K562 (cell line): ENCODE results near the gene LGR6. TPM values are rescaled to one million over a fixed set of nuclear protein-coding genes. Genes with fewer than 3 reads are reported as not detected.

Experiments
- COPS2 ChIP-seq: fragments of 450-650 bp; conservative IDR thresholded peaks from 2 replicates; pipeline ENCODE4 v1.6.1; 2016; ENCODE audit warnings: mild to moderate bottlenecking, moderate library complexity
- CREB3 ChIP-seq: fragments of 450-650 bp; conservative IDR thresholded peaks from 2 replicates; pipeline ENCODE4 v1.6.1; 2016; ENCODE audit warnings: missing genetic modification characterization, low read depth, mild to moderate bottlenecking, missing compliant biosample characterization, moderate library complexity
- CREB5 ChIP-seq: fragments of 250-450 bp; sonication (Bioruptor Pico); IDR thresholded peaks from 2 replicates; pipeline ENCODE4 v1.5.0; 2020; ENCODE audit warnings: mild to moderate bottlenecking
- ESRRB ChIP-seq: fragments of 250-450 bp; sonication (Bioruptor Pico); IDR thresholded peaks from 2 replicates; pipeline ENCODE4 v1.5.0; 2020; ENCODE audit warnings: mild to moderate bottlenecking, moderate library complexity, borderline replicate concordance
- FOXA3 ChIP-seq, 2 experiments: fragments of 450-650 bp in 1 of 2; sonication (generic) in 1 of 2; formaldehyde crosslinking; IDR thresholded peaks in 1 of 2; conservative IDR thresholded peaks in 1 of 2; 2 replicates each; pipeline versions ENCODE4 v1.4.0 to v1.8.0; 2020 to 2022; ENCODE audit warnings: mild to moderate bottlenecking in 2 of 2, missing genetic modification reagents in 1 of 2
- FOXJ2 ChIP-seq: fragments of 200-800 bp; sonication (Bioruptor generic); IDR thresholded peaks from 2 replicates; pipeline ENCODE4 v1.6.1; 2016; ENCODE audit warnings: missing genetic modification characterization, missing compliant biosample characterization
- FUS ChIP-seq: fragments of 200-400 bp; formaldehyde crosslinking; optimal IDR thresholded peaks from 2 replicates; pipeline ENCODE3; 2017; ENCODE audit warnings: low read depth, low read length
- IRF9 ChIP-seq: fragments of 450-650 bp; IDR thresholded peaks from 2 replicates; pipeline ENCODE4 v1.6.1; 2016; ENCODE audit warnings: missing biosample characterization, missing genetic modification characterization
- KLF13 ChIP-seq: fragments of 450-650 bp; IDR thresholded peaks from 2 replicates; pipeline ENCODE4 v1.6.1; 2016; ENCODE audit warnings: missing genetic modification characterization, low read depth, mild to moderate bottlenecking, missing compliant biosample characterization, moderate library complexity, borderline replicate concordance
- KLF16 ChIP-seq: IDR thresholded peaks from 2 replicates; pipeline ENCODE4 v1.6.1; 2016; ENCODE audit warnings: antibody characterized with exemption
- LARP7 ChIP-seq: fragments of 450-650 bp; IDR thresholded peaks from 2 replicates; pipeline ENCODE4 v1.6.1; 2016
- MAFK ChIP-seq: IDR thresholded peaks from 2 replicates; pipeline ENCODE4 v1.6.1; 2011; ENCODE audit warnings: low read length, improper control_type of control experiment
- NBN ChIP-seq: fragments of 450-650 bp; IDR thresholded peaks from 2 replicates; pipeline ENCODE4 v1.6.1; 2016; ENCODE audit warnings: low read depth, mild to moderate bottlenecking
- NCOA6 ChIP-seq: fragments of 450-650 bp; IDR thresholded peaks from 2 replicates; pipeline ENCODE4 v1.6.1; 2017; ENCODE audit warnings: mild to moderate bottlenecking
- NFIC ChIP-seq: fragments of 450-650 bp; IDR thresholded peaks from 2 replicates; pipeline ENCODE4 v1.6.1; 2017; ENCODE audit warnings: mild to moderate bottlenecking, inconsistent platforms
- NR1H2 ChIP-seq: sonication (generic); formaldehyde crosslinking; IDR thresholded peaks from 2 replicates; pipeline ENCODE4 v1.4.0; 2020; ENCODE audit warnings: mild to moderate bottlenecking, missing genetic modification reagents
- RAD21 ChIP-seq, 2 experiments: fragments of 250-450 bp in 1 of 2; fragments of 450-650 bp in 1 of 2; sonication (Bioruptor Pico) in 1 of 2; formaldehyde crosslinking in 1 of 2; IDR thresholded peaks in 1 of 2; conservative IDR thresholded peaks in 1 of 2; 2 replicates each; pipeline versions ENCODE4 v1.4.0 to v1.8.0; 2020 to 2022; ENCODE audit warnings: mild to moderate bottlenecking in 2 of 2, moderate library complexity in 1 of 2
- SMC3 ChIP-seq: conservative IDR thresholded peaks from 2 replicates; pipeline ENCODE4 v1.6.1; 2011; ENCODE audit warnings: low read depth, low read length, improper control_type of control experiment; ENCODE audit not compliant: insufficient read depth
- SUPT5H ChIP-seq: fragments of 450-650 bp; IDR thresholded peaks from 2 replicates; pipeline ENCODE4 v1.6.1; 2016
- ZBTB26 ChIP-seq: fragments of 450-650 bp; formaldehyde crosslinking; IDR thresholded peaks from 2 replicates; pipeline ENCODE4 v1.4.0; 2022; ENCODE audit warnings: missing genetic modification characterization
- ZBTB7A ChIP-seq: IDR thresholded peaks from 2 replicates; pipeline ENCODE4 v1.6.1; 2011; ENCODE audit warnings: low read depth, mild to moderate bottlenecking, low read length, moderate library complexity, borderline replicate concordance; ENCODE audit not compliant: control insufficient read depth
- ZNF175 ChIP-seq: fragments of 200-800 bp; sonication (Bioruptor generic); IDR thresholded peaks from 2 replicates; pipeline ENCODE4 v1.6.1; 2016; ENCODE audit warnings: low read depth, mild to moderate bottlenecking, missing genetic modification characterization, missing compliant biosample characterization
- polyA plus RNA-seq, 8 experiments: library from polyadenylated mRNA; depleted of rRNA in 4 of 8; stranded (reverse) in 5 of 8; unstranded in 3 of 8; fragments of >200 nt; fragmentation: Nextera tagmentation in 2 of 8; fragmentation: Illumina TruSeq in 1 of 8; extraction: Ambion mirVana in 2 of 8; extraction: Trizol in 1 of 8; gene quantifications; 2 replicates each; pipeline versions ENCODE4 v1.2.1 to v1.2.3, GENCODE V29; 2011 to 2014; ENCODE audit warnings: inconsistent platforms in 1 of 8, missing spikeins in 1 of 8
- total RNA-seq, 7 experiments: library from RNA; depleted of rRNA in 6 of 7; stranded (reverse); fragments of >200 nt in 6 of 7; fragmentation: Illumina TruSeq in 2 of 7; extraction: Trizol in 2 of 7; gene quantifications; 2 replicates each; pipeline versions ENCODE4 v1.2.1 to v1.2.3, GENCODE V29; 2011 to 2021; ENCODE audit warnings: low replicate concordance in 1 of 7

Gene LGR6
- total and polyA plus RNA-seq, 9 of the 15 experiments (the other 6 are each of a cell fraction or from before 2014, with no cell fraction given): 0.01 to 0.54 (median 0.17) TPM; not detected in 1

- TF ChIP-seq ESRRB (no peak), ZBTB26 (CRISPR knock-in tag) (peak; percentile 26; the same call in 1 of the 2 replicates), ZBTB7A (peak; percentile 12; the same call in 1 of the 2 replicates), KLF16 (no peak), NFIC (no peak), KLF13 (tag) (0 out of 2 replicates have a peak, but pooled peaks have one; percentile 8), SMC3 (no peak), CREB5 (CRISPR knock-in tag) (0 out of 2 replicates have a peak, but pooled peaks have one; percentile 68), CREB3 (tag) (peak; percentile 62; the same call in 1 of the 2 replicates), ZNF175 (peak; percentile 14; the same call in 1 of the 2 replicates), LARP7 (no peak), NBN (peak; percentile 73; the same call in 1 of the 2 replicates), SUPT5H (peak; percentile 68), FOXJ2 (0 out of 2 replicates have a peak, but pooled peaks have one; percentile 33), NR1H2 (CRISPR knock-in tag) (peak; percentile 74; the same call in 1 of the 2 replicates), COPS2 (no peak), MAFK (peak; percentile 57), FOXA3 (CRISPR knock-in tag; conservative IDR thresholded peaks at IDR 0.05 in 1 of 2, IDR thresholded peaks at IDR 0.05 in 1 of 2) (0 out of 4 replicates have a peak, but pooled peaks of 1 of the 2 experiments have one; percentile 40), FUS (no peak), NCOA6 (no peak), RAD21 (CRISPR knock-in tag; conservative IDR thresholded peaks at IDR 0.05 in 1 of 2, IDR thresholded peaks at IDR 0.05 in 1 of 2) (no peak), IRF9 (tag) (peak; percentile 33; the same call in 1 of the 2 replicates)
Observed at GRCh38 chr1:202162418-202163280, 30.9 kb upstream of the LGR6 start (continued).
